Renal pelvis (tissue), 12 donors: ENCODE data around the gene ERICH2. TPM values are rescaled to one million over a fixed set of nuclear protein-coding genes. Genes with fewer than 3 reads are reported as not detected.
"Not testable (repeated sequence)": the region's sequence is repeated elsewhere in the genome, so short reads cannot be mapped to it uniquely, and the experiment has no call there.

ENCODE experiments used
- DNase-seq: peaks from one replicate; pipeline ENCODE4 v3.0.0-alpha.2; 2013
- long read RNA-seq, 16 experiments: transcript quantifications; one replicate each; lab custom pipeline, GENCODE V29; 2026
- polyA plus RNA-seq, 3 donors: library from polyadenylated mRNA; unstranded; fragments of 120-200 nt; gene quantifications; one replicate each; pipeline ENCODE4 v1.2.1, GENCODE V29; 2013; ENCODE audit not compliant: insufficient read length in 3 of 3

ERICH2 gene, protein sequence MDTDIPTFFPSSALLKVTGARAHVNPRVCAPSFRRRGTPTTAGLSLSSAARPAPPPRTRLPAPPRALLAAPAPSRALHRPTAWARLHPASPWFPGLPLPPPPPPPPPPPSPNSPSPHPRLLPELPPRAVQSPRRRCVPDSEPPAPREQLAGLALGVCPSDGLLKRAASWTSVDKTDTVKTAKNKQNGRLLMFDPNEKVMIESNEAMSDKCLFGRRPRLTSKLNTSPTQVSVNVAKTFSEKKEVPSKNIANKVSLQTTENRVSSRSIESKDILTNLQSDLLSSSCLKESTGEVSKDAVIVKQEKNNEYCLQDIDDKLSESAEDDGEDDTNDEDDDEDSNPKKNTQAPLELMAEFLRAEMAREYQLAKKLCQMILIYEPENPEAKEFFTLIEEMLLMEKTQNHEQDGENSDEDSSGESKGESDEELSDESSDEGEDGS
- 1 to 10 TPM; 1.7 to 2.5 (median 2.2) TPM for polyA plus RNA-seq
- long read RNA-seq, donor 1: 0 reads
- long read RNA-seq, donor 2: 0 reads
- long read RNA-seq, donor 3: 0 reads
- long read RNA-seq, donor 4: 0 reads
- long read RNA-seq, donor 5: 0 reads
- long read RNA-seq, donor 6: 0 reads
- long read RNA-seq, donor 7: 0 reads
- long read RNA-seq, donor 8: 0 reads
- long read RNA-seq, donor 9: 0 reads
- long read RNA-seq, donor 10: 0 reads
- long read RNA-seq, donor 11: 0 reads
- long read RNA-seq, donor 12: 0 reads
- long read RNA-seq, donor 13: 0 reads
- long read RNA-seq, donor 14: 0 reads
- long read RNA-seq, donor 15: 0 reads
- long read RNA-seq, donor 16: 0 reads

DNA sequence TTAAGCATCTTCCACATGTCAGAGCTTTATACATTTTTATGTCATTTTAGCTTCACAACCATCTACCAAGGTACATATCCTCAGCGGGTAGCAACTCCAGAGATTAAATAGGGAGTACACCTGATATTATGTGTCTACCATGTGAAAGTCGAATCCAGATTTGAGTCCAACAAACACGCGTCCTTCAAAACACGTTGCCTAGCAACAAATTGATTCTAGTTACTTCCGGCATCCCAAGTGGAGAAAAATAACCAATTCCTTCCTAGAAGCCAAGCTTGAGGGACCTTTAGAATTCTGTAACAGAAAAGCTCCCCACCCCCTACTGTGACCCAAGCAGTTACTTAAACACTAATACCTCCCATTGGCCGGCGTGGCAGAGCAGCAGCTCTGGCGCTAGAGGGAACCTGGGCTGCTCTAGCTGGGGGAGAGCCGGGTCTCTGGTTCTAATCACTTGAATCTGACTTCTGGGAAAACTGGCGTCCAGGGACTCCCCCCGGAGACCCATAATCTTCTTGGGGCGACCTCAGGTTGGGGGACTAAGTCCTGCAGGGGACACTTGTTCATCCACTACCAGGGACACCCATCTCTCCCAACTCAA is at the start of gene ERICH2:
TSS of gene ERICH2 (plus strand) at position 371 of the 598 bp plus-strand sequence. CDS start 304 bp downstream, outside the sequence.
- DNase-seq: peak; percentile 74

DNA sequence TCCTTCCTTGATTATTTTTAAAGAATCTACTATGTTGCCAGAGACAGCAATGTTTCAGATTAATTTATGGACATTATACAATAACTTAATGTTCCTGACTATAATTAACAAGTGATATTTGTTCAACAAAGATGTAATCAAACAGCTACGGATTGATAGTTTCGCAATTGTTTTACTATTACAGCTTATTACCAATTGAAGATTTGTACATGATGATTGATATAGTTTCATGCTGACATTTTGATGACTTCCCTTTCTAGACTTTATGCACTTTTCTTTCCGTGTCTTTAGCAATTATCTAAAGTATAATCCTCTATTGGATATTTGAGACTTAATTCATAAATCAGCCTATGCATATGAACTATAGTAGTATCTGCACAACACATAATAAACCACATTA is 48.5 kb upstream of the ERICH2 start:
- DNase-seq: no peak

DNA sequence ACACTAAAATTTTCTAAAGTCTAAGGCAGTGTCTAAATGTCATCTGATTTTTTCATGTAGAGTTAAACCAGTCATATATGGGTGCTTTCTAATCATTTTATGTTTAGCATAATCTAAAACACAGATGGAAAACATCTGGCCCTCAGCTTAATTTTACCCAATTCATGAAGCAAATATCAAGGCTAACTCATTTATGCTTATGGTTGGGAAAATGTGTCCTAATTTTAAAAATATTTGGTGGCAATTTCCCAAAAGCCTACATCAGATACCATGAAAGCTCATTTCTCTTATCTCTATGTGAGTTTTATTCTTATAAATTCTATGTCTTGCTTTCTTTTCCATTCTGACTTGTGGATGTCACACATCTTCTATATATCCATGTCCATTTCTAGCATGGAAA is 47.9 kb upstream of the ERICH2 start:
- DNase-seq: no peak

DNA sequence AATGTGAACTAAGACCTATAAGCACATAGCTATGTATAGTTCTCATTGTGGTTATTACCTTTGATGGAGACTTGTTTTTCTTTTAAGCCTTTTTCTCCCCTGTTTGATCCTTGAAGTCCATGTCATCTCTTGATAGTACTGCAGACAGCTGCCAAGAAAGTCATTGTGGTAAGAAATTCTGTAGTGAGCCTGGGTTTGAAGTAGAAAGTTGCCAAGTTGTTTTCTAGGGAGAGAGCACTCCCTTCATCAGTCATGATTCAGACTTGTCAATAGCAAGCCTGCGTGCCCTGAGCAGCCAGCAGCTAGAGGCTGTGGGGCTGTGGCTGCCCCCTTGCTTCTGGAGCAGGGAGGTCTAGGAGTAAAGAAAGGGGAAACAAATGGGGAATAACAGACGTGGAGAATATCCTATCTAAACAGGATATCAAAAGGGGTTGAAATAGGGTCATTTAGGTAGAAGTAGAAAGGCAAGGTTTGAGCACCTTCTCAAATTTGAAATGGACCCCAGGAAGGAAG is 46.7 kb upstream of the ERICH2 start:
- DNase-seq: no peak

DNA sequence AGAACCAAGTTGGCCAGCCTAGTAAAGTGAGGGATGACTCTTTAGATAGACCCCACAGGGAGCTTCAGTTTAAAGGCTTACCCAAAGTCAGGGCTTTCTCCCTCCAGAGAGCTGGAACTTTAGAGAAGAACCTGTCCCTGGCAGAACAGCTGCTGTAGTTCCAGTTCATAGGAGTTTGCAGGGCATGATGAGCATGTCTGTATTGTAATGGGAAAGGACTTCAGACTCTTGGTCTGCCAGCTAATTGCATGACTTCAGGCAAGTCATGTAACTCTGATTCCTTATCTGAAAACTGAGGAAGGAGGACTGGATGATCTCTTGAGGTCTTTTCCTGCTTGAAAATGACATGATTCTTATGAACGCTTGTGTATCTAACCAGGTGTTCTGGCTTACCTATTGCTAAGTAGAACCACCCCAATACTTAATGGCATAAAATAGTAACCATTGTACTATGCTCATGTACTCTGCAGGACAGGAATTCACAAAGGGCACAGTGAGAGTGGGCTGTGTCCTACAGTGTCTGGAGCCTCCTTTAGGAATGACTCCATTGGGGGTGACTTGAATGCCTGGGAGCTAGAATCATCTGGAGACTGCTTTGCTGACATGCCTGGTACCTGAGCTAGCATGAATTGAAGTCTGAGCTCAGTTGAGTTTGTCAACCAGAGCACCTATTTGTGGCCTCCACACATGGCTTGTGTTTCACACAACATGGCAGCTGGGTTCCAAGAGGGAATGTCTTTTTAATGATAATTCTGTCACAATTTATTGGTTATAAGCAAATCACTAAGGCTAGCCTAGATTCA is 36.2 kb upstream of the ERICH2 start:
- no peak for DNase-seq

DNA sequence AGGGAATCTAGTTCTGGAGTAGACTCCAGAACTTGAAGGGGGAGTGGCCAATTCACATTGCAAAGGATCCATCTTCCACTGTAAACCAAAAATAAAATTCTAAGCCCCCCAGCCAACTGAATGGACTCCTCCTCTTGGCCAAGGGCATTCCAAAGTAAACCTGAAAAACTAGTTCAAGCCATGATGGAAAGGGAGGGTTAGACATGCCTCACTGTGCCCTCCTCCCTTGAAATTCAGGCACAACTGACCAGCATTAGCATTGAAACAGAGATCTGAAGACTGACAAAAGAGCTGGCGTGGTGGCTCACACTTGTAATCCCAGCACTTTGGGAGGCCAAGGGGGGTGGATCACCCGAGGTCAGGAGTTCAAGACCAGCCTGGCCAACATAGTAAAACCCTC is 35.6 kb upstream of the ERICH2 start:
- DNase-seq: not testable (repeated sequence)

DNA sequence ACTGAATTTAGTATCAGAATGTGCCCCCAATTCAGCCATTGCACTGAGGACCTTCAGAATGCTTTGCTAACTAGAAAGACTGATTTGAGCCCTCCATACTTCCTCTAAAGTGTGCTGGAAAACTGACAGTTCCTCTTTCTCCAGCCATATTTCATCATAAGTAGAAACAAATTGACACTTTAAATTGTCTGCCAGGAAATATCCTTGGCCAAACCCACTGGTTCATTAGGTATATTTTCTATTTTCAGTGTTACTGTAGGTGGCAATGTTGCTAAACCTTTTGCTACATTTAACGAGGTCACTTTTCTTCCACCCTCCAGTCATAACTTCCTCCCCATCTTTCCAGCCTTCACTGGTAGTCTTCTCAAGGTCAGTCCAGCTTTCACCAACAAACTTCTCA is 33.5 kb upstream of the ERICH2 start:
- no peak for DNase-seq

DNA sequence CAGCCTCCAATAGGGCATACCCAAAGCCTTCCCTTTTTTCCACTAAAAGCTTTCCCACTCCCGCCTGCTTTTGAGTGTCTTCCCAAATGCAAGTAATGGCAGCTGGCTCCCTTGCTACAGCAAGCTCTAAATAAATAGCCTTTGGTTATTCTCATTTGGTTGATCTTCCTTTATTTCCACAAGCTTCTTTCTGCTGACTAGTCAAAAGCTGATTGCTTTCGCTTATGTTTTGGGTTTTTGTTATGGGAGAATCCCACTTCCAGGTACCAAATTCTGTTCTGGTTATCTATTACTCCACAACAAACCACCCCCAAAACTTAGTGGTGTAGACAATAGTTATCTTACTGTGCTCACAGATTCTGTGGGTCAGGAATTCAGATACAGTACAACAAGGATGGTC is 32.8 kb upstream of the ERICH2 start:
- no peak for DNase-seq

DNA sequence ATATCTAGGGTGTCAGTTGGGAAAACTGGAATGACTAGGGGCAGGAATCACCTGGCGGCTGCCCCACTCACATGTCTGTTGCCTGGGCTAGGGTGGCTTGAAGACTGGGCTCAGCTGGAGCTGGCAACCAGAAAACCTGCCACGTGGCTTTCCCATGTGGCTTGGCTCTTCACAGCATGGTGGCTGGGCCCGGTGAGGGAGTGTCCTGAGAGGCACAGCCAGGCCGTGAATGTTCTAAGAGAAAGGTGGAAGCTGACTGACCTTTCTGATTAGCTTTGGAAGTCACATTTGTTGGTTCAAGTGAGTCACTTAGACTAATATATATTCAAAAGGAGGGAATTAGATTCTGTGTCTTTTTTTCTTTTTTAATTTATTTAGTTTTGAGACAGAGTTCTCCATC is 32.4 kb upstream of the ERICH2 start:
- no peak for DNase-seq

DNA sequence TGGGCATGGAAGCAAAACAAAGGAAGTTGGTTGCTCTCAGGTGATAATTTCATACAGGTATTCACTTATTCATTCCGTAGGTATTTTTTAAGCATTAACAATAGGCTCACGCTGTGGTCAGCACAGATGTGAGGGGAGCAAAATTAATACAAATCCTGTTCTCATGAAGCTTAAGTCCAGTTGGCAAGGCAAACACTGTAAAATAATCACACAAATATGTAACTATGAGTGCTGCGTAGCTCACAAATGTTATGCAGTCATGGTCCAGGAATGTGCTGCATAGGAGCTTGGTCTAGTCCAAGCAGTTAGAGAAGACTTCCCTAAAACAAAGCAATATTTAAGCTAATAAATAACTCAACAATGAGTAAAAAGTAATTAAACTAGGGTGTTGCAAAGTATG is 31.1 kb upstream of the ERICH2 start:
- no peak for DNase-seq

DNA sequence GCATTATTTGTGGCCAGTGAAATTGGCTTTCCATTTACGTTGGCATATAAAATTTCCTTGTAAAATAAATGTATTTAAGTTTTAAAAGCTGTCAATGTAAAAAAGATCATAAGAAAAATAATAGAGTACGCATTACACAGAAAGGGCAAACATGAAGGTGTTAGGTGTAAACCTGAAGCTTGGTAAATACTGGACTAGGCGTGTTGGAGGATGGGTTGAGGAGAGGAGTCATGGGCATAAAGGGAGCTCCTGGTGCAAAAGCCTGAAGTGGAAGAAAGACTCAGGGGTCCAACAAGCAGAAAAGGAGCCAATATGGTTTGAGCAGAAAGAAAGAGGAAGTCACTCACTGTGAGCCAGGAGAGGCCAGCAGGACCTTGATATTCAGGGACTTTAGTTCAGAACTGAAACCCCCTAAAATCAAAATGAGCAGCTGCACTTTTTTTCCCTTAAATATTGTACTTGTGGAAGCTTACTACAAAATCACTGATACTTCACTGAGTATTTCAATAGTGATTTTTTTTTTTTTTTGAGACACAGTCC is 30.6 kb upstream of the ERICH2 start:
- no peak for DNase-seq

DNA sequence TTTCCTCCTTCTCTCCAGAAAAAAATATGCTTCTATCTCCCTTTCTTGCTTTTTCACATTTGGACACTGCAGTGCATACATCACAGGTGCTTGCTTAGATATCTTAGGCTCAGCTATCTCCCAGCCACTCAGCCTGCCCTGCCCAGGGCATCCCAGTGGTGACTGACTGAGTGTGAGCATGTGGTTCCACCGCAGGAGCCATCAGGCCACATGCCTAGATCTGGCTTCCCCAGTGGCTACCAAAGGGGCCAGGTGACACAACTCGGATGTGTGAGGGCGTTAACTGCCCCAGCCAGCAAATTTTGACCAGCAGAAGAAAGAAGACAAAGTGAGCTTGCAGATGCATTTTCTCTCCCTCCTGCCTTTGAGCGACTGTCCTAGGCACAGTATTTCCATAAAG is 29.5 kb upstream of the ERICH2 start:
- DNase-seq: no peak

DNA sequence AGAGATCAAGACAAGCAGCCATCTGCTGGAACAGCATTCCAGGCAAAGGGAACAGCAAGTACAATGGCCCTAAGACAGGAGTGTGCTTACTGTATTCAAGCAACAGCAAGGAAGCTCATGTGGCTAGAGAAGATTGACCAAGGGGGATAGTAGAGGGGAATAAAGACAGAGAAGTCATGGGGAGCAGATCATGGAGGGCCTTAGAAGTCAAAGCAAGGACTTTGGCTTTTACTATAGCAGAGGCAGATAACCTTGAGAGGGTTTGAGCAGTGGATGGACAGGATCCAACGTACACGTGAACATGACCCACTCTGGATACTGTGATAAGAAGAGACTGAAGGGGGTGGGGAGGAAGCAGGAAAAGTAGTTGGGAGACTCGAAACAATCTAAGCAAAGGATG is 28.2 kb upstream of the ERICH2 start:
- DNase-seq: no peak

DNA sequence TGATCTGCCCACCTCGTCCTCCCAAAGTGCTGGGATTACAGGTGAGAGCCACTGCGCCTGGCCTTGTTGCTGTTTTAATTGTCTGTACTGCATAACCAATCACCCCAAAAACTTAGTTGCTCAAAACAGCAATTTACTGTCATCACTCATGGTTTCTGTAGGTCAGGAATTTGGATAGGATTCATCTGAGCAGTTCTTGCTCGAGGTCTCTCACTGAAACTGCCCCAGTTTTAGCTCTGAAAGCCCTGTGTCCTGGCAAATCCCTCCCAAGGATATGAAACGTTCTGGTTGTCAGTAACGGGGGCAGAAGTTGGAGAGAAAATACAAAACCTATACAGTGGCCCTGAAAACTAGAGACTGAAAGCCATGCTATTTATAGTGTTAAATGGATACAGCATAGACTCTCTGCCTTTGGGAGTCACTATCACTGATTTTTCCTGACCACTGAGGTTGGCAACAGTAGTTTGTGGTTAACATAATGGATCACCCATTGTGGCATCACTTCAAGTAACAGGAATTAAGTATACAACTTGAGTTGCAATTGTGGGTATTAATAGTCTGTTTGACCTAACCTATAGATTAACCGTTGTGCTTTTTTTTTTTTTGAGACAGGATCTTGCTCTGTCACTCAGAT is 27.2 kb upstream of the ERICH2 start:
- no peak for DNase-seq

DNA sequence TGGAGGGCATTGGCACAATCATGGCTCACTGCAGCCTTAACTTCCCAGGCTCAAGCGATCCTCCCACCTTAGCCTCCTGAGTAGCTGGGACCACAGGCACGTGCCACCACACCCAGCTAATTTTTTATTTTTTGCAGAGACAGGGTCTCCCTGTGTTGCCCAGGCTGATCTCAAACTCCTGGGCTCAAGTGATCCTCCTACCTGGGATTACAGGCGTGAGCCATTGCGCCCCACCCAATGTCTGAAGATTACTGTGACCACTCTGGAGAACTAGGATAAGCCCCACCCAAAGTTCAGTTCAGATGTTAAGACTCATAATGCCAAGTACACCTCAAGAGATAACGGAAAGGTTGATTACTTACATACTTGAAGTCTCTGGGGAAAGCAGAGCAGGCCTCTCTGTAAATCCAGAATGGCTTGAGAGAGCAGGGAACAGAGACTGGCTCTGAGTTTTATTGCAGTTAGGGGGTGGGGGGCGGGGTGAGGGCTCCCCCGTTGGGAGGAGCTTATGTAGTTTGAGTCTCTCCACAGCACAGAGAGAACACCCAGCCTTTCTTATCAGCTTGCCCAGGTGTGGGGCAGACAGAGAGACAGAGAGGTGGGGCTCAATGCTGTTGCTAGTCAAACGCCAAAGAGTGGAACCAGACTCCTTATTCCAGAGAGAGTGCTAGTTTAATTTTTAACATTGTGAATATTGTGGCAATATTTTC is 26.5 kb upstream of the ERICH2 start:
- DNase-seq: no peak

DNA sequence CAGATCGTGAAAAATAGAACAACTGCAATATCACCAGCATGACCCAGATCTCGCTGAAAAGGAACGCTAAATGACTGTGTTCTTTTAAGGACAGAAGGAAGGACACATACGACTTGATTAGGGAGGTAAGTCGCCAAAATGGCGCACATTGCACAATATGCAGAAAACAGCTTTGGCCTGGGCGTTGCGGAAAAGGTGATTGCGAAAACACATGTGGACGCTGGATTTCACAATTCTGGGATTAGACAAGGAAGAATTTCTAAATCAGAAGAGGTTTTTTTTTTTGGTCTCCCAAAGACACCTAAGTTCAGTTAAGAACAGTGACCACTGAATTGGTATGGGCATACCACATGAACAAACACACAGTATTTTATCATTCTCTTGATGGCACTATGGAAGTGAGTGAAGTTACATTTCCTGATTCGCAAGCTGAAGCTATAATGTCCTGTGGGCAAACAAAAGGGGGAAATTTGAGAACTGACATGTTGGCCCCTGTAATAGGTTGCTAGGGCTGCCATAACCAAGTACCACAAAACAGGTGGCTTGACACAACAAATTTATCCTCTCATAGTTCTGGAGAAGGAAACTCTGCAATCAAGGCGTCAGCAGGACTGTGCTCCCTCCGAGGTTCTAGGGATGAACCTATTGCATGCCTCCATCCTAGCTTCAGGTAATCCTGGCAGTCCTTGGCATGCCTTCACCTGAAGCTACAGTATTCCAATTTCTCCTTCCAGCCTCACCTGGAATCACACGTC is 25.8 kb upstream of the ERICH2 start:
- DNase-seq: no peak

DNA sequence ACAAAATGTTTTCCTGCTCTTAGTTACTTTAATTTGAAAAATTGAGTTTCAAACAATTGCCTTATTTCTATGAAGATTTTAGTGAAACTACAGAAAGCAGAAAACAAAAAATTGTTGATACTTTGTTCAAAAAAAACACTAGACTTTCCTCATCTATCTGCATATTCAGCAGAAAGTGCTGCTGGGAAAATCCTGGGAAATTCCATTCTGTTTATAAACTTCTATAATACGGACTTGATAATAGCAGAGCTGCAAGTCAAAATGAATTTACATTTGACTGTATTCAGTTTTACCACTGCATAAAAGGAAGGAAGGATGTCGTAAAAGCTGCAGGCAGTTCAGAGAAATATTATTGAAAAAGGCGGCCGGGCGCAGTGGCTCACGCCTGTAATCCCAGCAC is 24.9 kb upstream of the ERICH2 start:
- no peak for DNase-seq

DNA sequence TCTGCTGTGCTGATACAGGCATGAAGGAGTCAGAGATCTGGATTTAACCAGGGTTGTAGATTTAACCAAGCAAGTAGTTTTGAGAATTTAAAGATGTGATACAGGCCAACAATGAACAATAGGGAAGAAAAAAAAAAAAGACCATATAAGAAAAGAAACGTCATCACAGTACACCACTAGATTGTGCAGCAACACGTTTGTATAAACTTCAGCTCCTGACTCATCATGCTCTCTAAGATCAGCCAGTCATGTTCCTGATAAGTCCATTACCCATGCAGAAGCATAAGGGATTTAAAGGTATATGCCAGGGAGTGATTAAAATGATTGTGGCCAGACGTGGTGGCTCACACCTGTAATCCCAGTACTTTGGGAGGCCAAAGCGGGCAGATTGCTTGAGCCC is 22.3 kb upstream of the ERICH2 start:
- DNase-seq: no peak

DNA sequence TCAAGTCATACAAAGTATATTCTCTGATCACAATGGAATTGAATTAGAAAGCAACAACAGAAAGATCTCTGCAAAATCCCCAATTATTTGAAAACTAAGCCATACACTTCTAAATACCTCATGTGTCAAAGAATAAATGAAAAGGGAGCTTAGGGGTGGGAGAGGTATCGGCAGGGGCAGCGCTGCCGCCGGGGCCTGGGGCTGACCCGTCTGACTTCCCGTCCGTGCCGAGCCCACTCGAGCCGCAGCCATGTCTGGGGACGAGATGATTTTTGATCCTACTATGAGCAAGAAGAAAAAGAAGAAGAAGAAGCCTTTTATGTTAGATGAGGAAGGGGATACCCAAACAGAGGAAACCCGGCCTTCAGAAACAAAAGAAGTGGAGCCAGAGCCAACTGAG is 18.6 kb upstream of the ERICH2 start:
- not testable (repeated sequence) for DNase-seq

DNA sequence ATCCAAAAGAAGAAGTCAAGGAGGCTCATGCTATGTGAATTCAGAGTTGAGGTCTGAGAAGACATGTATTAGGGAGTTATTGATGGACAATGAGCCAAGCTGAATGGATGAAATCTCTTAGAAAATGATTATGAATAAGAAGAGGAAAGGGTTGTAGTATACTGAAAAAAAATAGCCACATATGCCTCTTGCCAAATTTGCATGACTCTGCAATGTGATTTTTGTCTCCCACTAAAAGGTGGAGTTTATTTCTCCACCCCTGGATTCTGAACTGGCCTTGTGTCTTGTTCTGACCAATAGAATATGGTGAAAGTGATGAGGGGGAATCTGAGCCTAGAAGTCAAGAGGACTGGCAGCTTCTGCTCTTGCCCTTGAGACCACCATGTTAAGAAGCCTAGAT is 8.6 kb upstream of the ERICH2 start:
- DNase-seq: no peak
